HEK293 (cell line): ENCODE results near the gene GMIP.

Experiments used
- IKZF3 ChIP-seq: fragments of 450-650 bp; IDR thresholded peaks from 2 replicates; pipeline ENCODE4 v1.5.0; 2018; ENCODE audit warnings: missing biosample characterization, mild to moderate bottlenecking, missing genetic modification characterization, moderate library complexity
- ZBTB21 ChIP-seq: fragments of 450-650 bp; formaldehyde crosslinking; IDR thresholded peaks from 2 replicates; pipeline ENCODE4 v1.5.1; 2017; ENCODE audit warnings: missing biosample characterization, missing genetic modification characterization
- ZNF114 ChIP-seq: fragments of 450-650 bp; formaldehyde crosslinking; IDR thresholded peaks from 2 replicates; pipeline ENCODE4 v1.5.0; 2017; ENCODE audit warnings: missing biosample characterization, missing genetic modification characterization
- ZNF776 ChIP-seq: fragments of 450-650 bp; formaldehyde crosslinking; IDR thresholded peaks from 2 replicates; pipeline ENCODE4 v1.5.0; 2017; ENCODE audit warnings: missing biosample characterization, missing genetic modification characterization, borderline replicate concordance
- TF ChIP-seq, protein P1 (sequence below): fragments of 450-650 bp; formaldehyde crosslinking; IDR thresholded peaks from 2 replicates; pipeline ENCODE4 v1.5.1; 2016; ENCODE audit warnings: missing biosample characterization, missing genetic modification characterization

GRCh38 chr19:19687090-19687489 is 43.6 kb upstream of the GMIP start:
- TF ChIP-seq ZNF776 (tag by site-specific recombination) (no peak), ZBTB21 (no peak), ZNF114 (tag by site-specific recombination) (no peak), IKZF3 (tag by site-specific recombination) (no peak)
- TF ChIP-seq, protein P1, sequence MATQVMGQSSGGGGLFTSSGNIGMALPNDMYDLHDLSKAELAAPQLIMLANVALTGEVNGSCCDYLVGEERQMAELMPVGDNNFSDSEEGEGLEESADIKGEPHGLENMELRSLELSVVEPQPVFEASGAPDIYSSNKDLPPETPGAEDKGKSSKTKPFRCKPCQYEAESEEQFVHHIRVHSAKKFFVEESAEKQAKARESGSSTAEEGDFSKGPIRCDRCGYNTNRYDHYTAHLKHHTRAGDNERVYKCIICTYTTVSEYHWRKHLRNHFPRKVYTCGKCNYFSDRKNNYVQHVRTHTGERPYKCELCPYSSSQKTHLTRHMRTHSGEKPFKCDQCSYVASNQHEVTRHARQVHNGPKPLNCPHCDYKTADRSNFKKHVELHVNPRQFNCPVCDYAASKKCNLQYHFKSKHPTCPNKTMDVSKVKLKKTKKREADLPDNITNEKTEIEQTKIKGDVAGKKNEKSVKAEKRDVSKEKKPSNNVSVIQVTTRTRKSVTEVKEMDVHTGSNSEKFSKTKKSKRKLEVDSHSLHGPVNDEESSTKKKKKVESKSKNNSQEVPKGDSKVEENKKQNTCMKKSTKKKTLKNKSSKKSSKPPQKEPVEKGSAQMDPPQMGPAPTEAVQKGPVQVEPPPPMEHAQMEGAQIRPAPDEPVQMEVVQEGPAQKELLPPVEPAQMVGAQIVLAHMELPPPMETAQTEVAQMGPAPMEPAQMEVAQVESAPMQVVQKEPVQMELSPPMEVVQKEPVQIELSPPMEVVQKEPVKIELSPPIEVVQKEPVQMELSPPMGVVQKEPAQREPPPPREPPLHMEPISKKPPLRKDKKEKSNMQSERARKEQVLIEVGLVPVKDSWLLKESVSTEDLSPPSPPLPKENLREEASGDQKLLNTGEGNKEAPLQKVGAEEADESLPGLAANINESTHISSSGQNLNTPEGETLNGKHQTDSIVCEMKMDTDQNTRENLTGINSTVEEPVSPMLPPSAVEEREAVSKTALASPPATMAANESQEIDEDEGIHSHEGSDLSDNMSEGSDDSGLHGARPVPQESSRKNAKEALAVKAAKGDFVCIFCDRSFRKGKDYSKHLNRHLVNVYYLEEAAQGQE (tag by site-specific recombination): no peak
